ENCODE data around the gene TTC13.
"Not testable (repeated sequence)": the region's sequence is repeated elsewhere in the genome, so short reads cannot be mapped to it uniquely, and the experiment has no call there.

The TTC13 gene

GRCh38 chr1:230987448-230987847 is 8.8 kb upstream of the TTC13 start:
- TF ChIP-seq, protein P1, sequence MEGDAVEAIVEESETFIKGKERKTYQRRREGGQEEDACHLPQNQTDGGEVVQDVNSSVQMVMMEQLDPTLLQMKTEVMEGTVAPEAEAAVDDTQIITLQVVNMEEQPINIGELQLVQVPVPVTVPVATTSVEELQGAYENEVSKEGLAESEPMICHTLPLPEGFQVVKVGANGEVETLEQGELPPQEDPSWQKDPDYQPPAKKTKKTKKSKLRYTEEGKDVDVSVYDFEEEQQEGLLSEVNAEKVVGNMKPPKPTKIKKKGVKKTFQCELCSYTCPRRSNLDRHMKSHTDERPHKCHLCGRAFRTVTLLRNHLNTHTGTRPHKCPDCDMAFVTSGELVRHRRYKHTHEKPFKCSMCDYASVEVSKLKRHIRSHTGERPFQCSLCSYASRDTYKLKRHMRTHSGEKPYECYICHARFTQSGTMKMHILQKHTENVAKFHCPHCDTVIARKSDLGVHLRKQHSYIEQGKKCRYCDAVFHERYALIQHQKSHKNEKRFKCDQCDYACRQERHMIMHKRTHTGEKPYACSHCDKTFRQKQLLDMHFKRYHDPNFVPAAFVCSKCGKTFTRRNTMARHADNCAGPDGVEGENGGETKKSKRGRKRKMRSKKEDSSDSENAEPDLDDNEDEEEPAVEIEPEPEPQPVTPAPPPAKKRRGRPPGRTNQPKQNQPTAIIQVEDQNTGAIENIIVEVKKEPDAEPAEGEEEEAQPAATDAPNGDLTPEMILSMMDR (IDR thresholded peaks at IDR 0.05; ENCODE audit: low read depth, low read length), result no peak
- H3K4me3 ChIP-seq (ENCODE audit: low read depth, low read length), result no peak overlapping the region

GRCh38 chr1:230986976-230987375 is 8.3 kb upstream of the TTC13 start:
- H3K4me3 ChIP-seq (ENCODE audit: low read depth, low read length), result no peak overlapping the region
- TF ChIP-seq, protein P1 (IDR thresholded peaks at IDR 0.05; ENCODE audit: low read depth, low read length), result no peak

- TF ChIP-seq, protein P1 (IDR thresholded peaks at IDR 0.05; ENCODE audit: low read depth, low read length), result no peak
- H3K4me3 ChIP-seq (ENCODE audit: low read depth, low read length), result no peak overlapping the region
These were observed 7.0 kb upstream of the TTC13 start for GRCh38 chr1:230985711-230986110.

DNA sequence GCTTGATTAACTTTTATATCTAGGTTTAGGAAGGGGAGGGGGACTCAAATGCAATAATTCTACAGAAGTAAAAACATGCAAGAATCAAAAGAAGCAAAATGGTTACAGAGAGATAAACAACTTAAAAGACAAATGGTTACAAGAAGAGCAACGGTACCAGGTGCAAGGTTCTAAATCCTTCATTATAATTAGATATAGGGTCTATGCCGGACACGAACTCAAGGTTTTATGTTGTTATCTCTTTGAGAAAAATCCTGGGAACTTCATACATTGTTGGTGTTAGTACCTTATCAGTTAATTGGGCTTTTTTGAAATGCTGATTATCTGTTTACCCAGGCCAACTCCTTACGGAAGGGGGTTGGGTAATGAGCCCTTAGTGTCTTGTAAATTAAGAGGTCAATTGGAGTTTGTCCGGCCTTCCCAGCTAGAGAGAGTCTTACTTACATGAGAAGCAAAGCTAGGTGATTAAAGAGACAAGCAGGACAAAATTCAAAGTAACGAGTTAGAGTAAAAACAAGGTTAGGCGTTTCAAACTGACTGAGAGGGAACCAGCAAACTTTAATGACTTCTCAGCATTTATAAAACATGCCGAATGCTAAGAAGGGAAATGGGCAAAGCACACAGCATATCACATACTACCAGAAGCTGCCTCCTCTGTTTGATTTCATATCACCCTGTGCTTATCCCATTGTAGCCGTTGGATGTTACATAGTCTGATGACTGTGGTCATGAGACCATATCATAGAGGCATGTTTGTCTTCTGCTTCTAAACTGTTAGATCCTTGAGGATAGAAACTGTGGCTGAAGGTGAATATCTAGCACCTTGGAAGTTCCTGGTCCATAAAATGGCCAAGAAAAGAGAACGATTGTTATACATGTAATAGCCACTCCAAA is 6.2 kb upstream of the TTC13 start:
- not testable (repeated sequence) for H3K4me3 ChIP-seq (ENCODE audit: low read depth, low read length)

- TF ChIP-seq, protein P1 (IDR thresholded peaks at IDR 0.05; ENCODE audit: low read depth, low read length), result no peak
- H3K4me3 ChIP-seq (ENCODE audit: low read depth, low read length), result no peak overlapping the region
These were observed 5.2 kb upstream of the TTC13 start for GRCh38 chr1:230983811-230984210.

DNA sequence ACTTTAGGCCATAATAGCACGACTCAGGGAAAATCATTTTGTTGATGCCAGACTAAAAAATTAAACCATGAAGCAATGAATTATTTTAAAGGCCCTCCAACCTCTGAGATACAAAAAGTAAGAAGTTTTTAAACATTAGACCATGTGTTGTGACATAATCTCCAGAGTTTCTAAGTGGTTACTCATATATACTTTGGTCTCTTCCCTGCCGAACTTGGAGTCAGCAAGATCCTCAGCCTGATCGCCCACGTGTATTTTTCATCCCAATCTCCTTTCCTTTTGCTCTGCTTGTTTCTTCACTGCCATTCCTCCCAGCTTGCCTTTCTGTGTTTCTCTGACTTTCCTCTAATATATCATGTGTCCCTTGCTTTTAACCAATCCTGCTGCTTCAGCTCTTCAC is 4.0 kb upstream of the TTC13 start:
- TF ChIP-seq, protein P1 (IDR thresholded peaks at IDR 0.05; ENCODE audit: low read depth, low read length), result no peak
- no peak overlapping the region for H3K4me3 ChIP-seq (ENCODE audit: low read depth, low read length)

GRCh38 chr1:230979952-230980351 is 1.3 kb upstream of the TTC13 start:
- TF ChIP-seq, protein P1 (IDR thresholded peaks at IDR 0.05; ENCODE audit: low read depth, low read length), result no peak
- H3K4me3 ChIP-seq (ENCODE audit: low read depth, low read length), result peak overlapping the region; percentile 92

DNA sequence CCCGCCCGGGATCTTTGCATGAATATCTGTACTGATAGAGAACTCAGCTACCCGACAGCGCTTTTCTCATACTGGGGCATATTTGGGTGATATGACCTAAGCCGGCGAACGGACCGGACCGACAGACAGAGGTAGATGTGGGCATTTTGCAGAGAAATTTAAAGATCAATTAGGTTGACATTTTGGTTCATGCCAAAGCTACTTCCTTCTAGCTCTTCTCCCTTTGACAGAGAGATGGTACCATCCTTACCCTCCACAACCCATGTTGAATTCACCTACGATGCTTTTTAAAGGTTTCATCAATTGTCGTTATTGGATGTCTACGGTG is 692 bp upstream of the TTC13 start:
- TF ChIP-seq, protein P1 (IDR thresholded peaks at IDR 0.05; ENCODE audit: low read depth, low read length), result no peak
- H3K4me3 ChIP-seq (ENCODE audit: low read depth, low read length), result peak overlapping the region; percentile 92
